ENCODE measurements around the gene SCGB1A1.
"Not testable (repeated sequence)": the region's sequence is repeated elsewhere in the genome, so short reads cannot be mapped to it uniquely, and the experiment has no call there.

The SCGB1A1 gene

GRCh38 chr11:62443390-62444235 is 24.8 kb downstream of the SCGB1A1 start:
- no peak overlapping the region for H3K4me3 ChIP-seq (ENCODE audit: low read depth, low read length)

GRCh38 chr11:62444236-62444833 is 25.5 kb downstream of the SCGB1A1 start:
- TF ChIP-seq CTCF (IDR thresholded peaks at IDR 0.05; ENCODE audit: borderline replicate concordance, insufficient read depth, low read depth, low read length): no peak
- peak overlapping the region; percentile 41 for H3K4me3 ChIP-seq (ENCODE audit: low read depth, low read length)

More at GRCh38 chr11:62443390-62444235, 24.8 kb downstream of the SCGB1A1 start:
- TF ChIP-seq CTCF (IDR thresholded peaks at IDR 0.05; ENCODE audit: borderline replicate concordance, insufficient read depth, low read depth, low read length): no peak

DNA sequence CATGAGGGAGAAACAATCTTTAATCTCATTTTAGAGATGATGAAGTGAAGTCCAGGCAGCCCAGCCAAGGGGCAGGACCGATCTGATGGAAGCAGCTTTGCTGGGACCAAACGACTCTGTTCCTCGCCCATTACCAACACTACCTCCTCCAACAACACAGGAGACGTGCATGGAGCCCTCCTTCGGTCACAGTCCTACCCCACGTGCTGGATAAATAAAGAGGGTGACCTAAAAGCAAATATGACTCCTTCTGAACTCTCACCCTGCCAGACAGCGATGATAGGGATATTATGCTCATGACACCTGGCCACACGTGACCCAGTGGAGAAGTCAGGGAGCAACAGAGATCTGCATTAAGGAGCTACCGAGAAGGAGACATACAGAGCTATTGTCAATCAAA is 26.0 kb downstream of the SCGB1A1 start:
- no peak for TF ChIP-seq CTCF (IDR thresholded peaks at IDR 0.05; ENCODE audit: borderline replicate concordance, insufficient read depth, low read depth, low read length)
- no peak overlapping the region for H3K4me3 ChIP-seq (ENCODE audit: low read depth, low read length)

DNA sequence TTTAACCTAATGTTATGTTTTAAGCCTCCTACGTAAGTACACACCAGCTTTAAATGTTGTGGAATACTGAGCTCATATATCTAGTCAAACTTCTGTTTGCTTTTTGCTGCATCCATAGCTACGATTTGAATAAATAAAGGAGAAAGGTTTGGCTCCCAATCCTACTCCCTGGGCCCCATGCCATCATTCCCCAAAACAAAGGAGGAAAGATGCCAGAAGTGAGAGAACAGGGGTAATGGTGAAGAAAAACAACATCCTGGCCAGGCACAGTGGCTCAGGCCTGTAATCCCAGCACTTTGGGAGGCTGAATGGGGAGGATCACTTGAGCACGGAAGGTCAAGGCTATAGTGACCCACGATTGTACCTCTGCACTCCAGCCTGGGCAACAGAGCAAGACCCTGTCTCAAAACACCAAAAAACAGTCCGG is 26.5 kb downstream of the SCGB1A1 start:
- no peak overlapping the region for H3K4me3 ChIP-seq (ENCODE audit: low read depth, low read length)
- no peak for TF ChIP-seq CTCF (IDR thresholded peaks at IDR 0.05; ENCODE audit: borderline replicate concordance, insufficient read depth, low read depth, low read length)

GRCh38 chr11:62446091-62446490 is 27.3 kb downstream of the SCGB1A1 start:
- no peak for TF ChIP-seq CTCF (IDR thresholded peaks at IDR 0.05; ENCODE audit: borderline replicate concordance, insufficient read depth, low read depth, low read length)
- no peak overlapping the region for H3K4me3 ChIP-seq (ENCODE audit: low read depth, low read length)

DNA sequence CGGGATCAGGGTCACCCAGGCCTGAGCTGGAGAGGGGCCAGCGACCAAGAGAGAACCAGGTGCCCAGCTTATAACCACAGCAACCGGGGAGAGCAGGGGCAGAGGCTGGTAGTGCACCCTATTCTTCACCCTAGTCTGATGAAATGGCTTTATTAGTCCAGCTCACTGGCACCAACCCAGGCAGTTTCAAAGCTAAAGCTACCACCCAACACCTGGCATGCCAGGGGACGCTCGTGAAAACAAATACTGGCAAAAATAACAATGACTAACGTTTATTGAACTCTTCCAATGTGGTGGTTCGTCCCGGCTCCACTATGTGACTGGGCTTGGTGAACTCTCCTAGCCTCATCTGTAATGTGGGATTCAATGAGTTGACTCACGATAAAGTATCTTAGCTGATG is 30.6 kb downstream of the SCGB1A1 start:
- TF ChIP-seq CTCF (IDR thresholded peaks at IDR 0.05; ENCODE audit: borderline replicate concordance, insufficient read depth, low read depth, low read length): no peak
- no peak overlapping the region for H3K4me3 ChIP-seq (ENCODE audit: low read depth, low read length)

DNA sequence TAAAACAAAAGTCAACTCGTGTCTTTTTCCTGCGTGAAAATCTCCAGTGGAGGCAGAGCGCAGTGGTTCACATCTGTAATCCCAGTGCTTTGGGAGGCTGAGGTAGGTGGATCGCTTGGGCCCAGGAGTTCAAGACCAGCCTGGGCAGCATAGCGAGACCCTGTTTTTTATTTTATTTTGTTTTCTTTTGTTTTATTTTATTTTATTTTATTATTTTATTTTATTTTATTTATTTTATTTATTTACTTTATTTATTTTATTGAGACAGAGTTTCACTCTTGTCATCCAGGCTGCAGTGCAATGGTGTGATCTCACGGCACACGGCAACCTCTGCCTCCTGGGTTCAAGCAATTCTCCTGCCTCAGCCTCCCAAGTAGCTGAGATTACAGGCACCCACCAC is 31.1 kb downstream of the SCGB1A1 start:
- not testable (repeated sequence) for H3K4me3 ChIP-seq (ENCODE audit: low read depth, low read length)

All from GM12875 (cell line).